Osteocyte (in vitro differentiated cells): ENCODE measurements around the gene SPECC1. TPM values are rescaled to one million over a fixed set of nuclear protein-coding genes. Genes with fewer than 3 reads are reported as not detected.

Source experiments
- DNase-seq: peaks from one replicate; pipeline ENCODE4 v3.0.0; 2021; ENCODE audit warnings: mixed read lengths; ENCODE audit not compliant: unreplicated experiment; ENCODE audit errors: extremely low spot score
- H3K27ac Mint-ChIP-seq: one replicate; pipeline ENCODE4 v1.8.0; 2021; ENCODE audit warnings: mild to moderate bottlenecking, mixed read lengths; ENCODE audit not compliant: unreplicated experiment
- H3K27me3 Mint-ChIP-seq: one replicate; pipeline ENCODE4 v1.8.0; 2021; ENCODE audit warnings: mixed read lengths; ENCODE audit not compliant: unreplicated experiment
- H3K36me3 Mint-ChIP-seq: one replicate; pipeline ENCODE4 v1.8.0; 2021; ENCODE audit warnings: mixed read lengths; ENCODE audit not compliant: unreplicated experiment
- H3K4me1 Mint-ChIP-seq: one replicate; pipeline ENCODE4 v1.8.0; 2021; ENCODE audit warnings: mixed read lengths; ENCODE audit not compliant: unreplicated experiment
- H3K4me3 Mint-ChIP-seq: one replicate; pipeline ENCODE4 v1.8.0; 2021; ENCODE audit warnings: mild to moderate bottlenecking, moderate library complexity, mixed read lengths; ENCODE audit not compliant: unreplicated experiment
- H3K9me3 Mint-ChIP-seq: one replicate; pipeline ENCODE4 v1.8.0; 2021; ENCODE audit warnings: mixed read lengths; ENCODE audit not compliant: unreplicated experiment
- CTCF ChIP-seq: fragments of 200-600 bp; sonication (generic); IDR thresholded peaks from 2 replicates; pipeline ENCODE4 v1.5.0; 2021; ENCODE audit warnings: antibody characterized with exemption, mild to moderate bottlenecking, moderate library complexity
- total RNA-seq: library from RNA; stranded (reverse); gene quantifications from 2 replicates; pipeline ENCODE4 v1.2.1, GENCODE V29; 2021

Gene SPECC1
- total RNA-seq, 1 donor from 2014 or later, result 12.1 TPM

- no peak overlapping the region for H3K27ac Mint-ChIP-seq
- H3K9me3 Mint-ChIP-seq, result no peaks in the 10 kb centered on the region
- H3K36me3 Mint-ChIP-seq, result no peaks in the 10 kb centered on the region
- H3K4me1 Mint-ChIP-seq, result peaks cover 27% of the 10 kb centered on the region
- no peak for TF ChIP-seq CTCF
- peak; percentile 51 for DNase-seq
- H3K27me3 Mint-ChIP-seq, result no peaks in the 10 kb centered on the region
- H3K4me3 Mint-ChIP-seq, result no peak overlapping the region
Observed at GRCh38 chr17:20266806-20267458, 257.8 kb downstream of the SPECC1 start.

- no peaks in the 10 kb centered on the region for H3K9me3 Mint-ChIP-seq
- no peaks in the 10 kb centered on the region for H3K27me3 Mint-ChIP-seq
- H3K4me1 Mint-ChIP-seq, result peaks cover 27% of the 10 kb centered on the region
- H3K4me3 Mint-ChIP-seq, result no peak overlapping the region
- H3K27ac Mint-ChIP-seq, result no peak overlapping the region
- DNase-seq, result peak; percentile 48
- H3K36me3 Mint-ChIP-seq, result no peaks in the 10 kb centered on the region
- no peak for TF ChIP-seq CTCF
Observed at GRCh38 chr17:20267459-20267842, 258.3 kb downstream of the SPECC1 start.

- Mint-ChIP-seq H3K4me1 (peaks cover 20% of the 10 kb centered on the region), H3K9me3 (no peaks in the 10 kb centered on the region), H3K4me3 (no peak overlapping the region), H3K27me3 (no peaks in the 10 kb centered on the region), H3K27ac (no peak overlapping the region), H3K36me3 (no peaks in the 10 kb centered on the region)
- DNase-seq, result no peak
- no peak for TF ChIP-seq CTCF
Observed at GRCh38 chr17:20270369-20270768, 261.2 kb downstream of the SPECC1 start.

GRCh38 chr17:20271011-20271610 is 262.0 kb downstream of the SPECC1 start:
- H3K36me3 Mint-ChIP-seq, result no peaks in the 10 kb centered on the region
- H3K4me1 Mint-ChIP-seq, result peaks cover 20% of the 10 kb centered on the region
- TF ChIP-seq CTCF, result no peak
- no peak for DNase-seq
- H3K9me3 Mint-ChIP-seq, result no peaks in the 10 kb centered on the region
- no peak overlapping the region for H3K4me3 Mint-ChIP-seq
- no peaks in the 10 kb centered on the region for H3K27me3 Mint-ChIP-seq
- H3K27ac Mint-ChIP-seq, result no peak overlapping the region

GRCh38 chr17:20273741-20274500 is 264.8 kb downstream of the SPECC1 start:
- no peaks in the 10 kb centered on the region for H3K9me3 Mint-ChIP-seq

More at GRCh38 chr17:20273741-20274500, 264.8 kb downstream of the SPECC1 start:
- no peak overlapping the region for H3K4me3 Mint-ChIP-seq
- no peaks in the 10 kb centered on the region for H3K27me3 Mint-ChIP-seq
- TF ChIP-seq CTCF, result no peak
- no peak overlapping the region for H3K27ac Mint-ChIP-seq
- peaks cover 17% of the 10 kb centered on the region for H3K4me1 Mint-ChIP-seq
- H3K36me3 Mint-ChIP-seq, result no peaks in the 10 kb centered on the region
- DNase-seq, result peak; percentile 25
